Smooth muscle cell (in vitro differentiated cells): Measurements from ENCODE around the gene SRGAP1. TPM values are rescaled to one million over a fixed set of nuclear protein-coding genes. Genes with fewer than 3 reads are reported as not detected.

Source experiments
- DNase-seq: peaks from one replicate; lab custom pipeline; 2025; ENCODE audit not compliant: unreplicated experiment; lab: John Stamatoyannopoulos, UW
- H2AFZ ChIP-seq: fragments of 200-600 bp; sonication (generic); 2 replicates; pipeline ENCODE4 v1.6.0; 2016; ENCODE audit warnings: antibody characterized with exemption, low read depth, mild to moderate bottlenecking
- H3F3A ChIP-seq: fragments of 200-600 bp; sonication (generic); 2 replicates; pipeline ENCODE4 v1.6.0; 2017; ENCODE audit warnings: antibody characterized with exemption, low read depth
- H3K27ac ChIP-seq: fragments of 200-600 bp; sonication (generic); 2 replicates; pipeline ENCODE4 v1.5.1; 2016; ENCODE audit warnings: low read depth, mild to moderate bottlenecking
- H3K27me3 ChIP-seq: fragments of 200-600 bp; sonication (generic); 2 replicates; pipeline ENCODE4 v1.6.1; 2016; ENCODE audit warnings: low read depth, mild to moderate bottlenecking
- H3K36me3 ChIP-seq: fragments of 200-600 bp; sonication (generic); 2 replicates; pipeline ENCODE4 v1.5.1; 2016; ENCODE audit warnings: low read depth
- H3K4me1 ChIP-seq: fragments of 200-600 bp; sonication (generic); 2 replicates; pipeline ENCODE4 v1.5.1; 2016; ENCODE audit warnings: low read depth
- H3K4me2 ChIP-seq: fragments of 200-600 bp; sonication (generic); 2 replicates; pipeline ENCODE4 v1.6.0; 2016; ENCODE audit warnings: mild to moderate bottlenecking
- H3K4me3 ChIP-seq: fragments of 200-600 bp; sonication (generic); 2 replicates; pipeline ENCODE4 v1.5.1; 2016; ENCODE audit warnings: mild to moderate bottlenecking
- H3K79me2 ChIP-seq: fragments of 200-600 bp; sonication (generic); 2 replicates; pipeline ENCODE4 v1.6.0; 2016; ENCODE audit warnings: low read depth, mild to moderate bottlenecking
- H3K9ac ChIP-seq: fragments of 200-600 bp; sonication (generic); 2 replicates; pipeline ENCODE4 v1.6.0; 2016; ENCODE audit warnings: low read depth
- H3K9me3 ChIP-seq: fragments of 200-600 bp; sonication (generic); replicated peaks from 2 replicates; pipeline ENCODE4 v1.5.1; 2016; ENCODE audit warnings: low read depth
- H4K20me1 ChIP-seq: fragments of 200-600 bp; sonication (generic); 2 replicates; pipeline ENCODE4 v1.6.0; 2016; ENCODE audit warnings: low read depth
- WGBS: methylation state at CpG from one replicate; pipeline ENCODE4 v1.1.7; 2016; ENCODE audit warnings: low lambda C conversion rate; 5-methylcytosine and 5-hydroxymethylcytosine counted together
- polyA plus RNA-seq: library from polyadenylated mRNA; unstranded; fragments of >200 nt; fragmentation: Nextera tagmentation; extraction: Ambion mirVana; gene quantifications from 2 replicates; pipeline ENCODE4 v1.2.1, GENCODE V29; 2016
- total RNA-seq: library from RNA; depleted of rRNA; stranded (reverse); fragments of >200 nt; gene quantifications from 2 replicates; pipeline ENCODE4 v1.2.3, GENCODE V29; 2014
- TF ChIP-seq, protein P1 (sequence below): fragments of 200-600 bp; sonication (generic); IDR thresholded peaks from 2 replicates; pipeline ENCODE4 v1.5.1; 2017; ENCODE audit warnings: borderline replicate concordance, mild to moderate bottlenecking, antibody characterized with exemption; ENCODE audit not compliant: insufficient read depth, poor library complexity, severe bottlenecking

Gene SRGAP1
- total and polyA plus RNA-seq, 2 experiments from 2014 or later = 4.0 to 5.9 TPM

- no peak for DNase-seq
- Histone ChIP-seq H3K9me3 (no peaks in the 10 kb centered on the region), H3F3A (no peaks in the 10 kb centered on the region), H4K20me1 (no peaks in the 10 kb centered on the region), H3K4me1 (no peaks in the 10 kb centered on the region), H3K79me2 (no peaks in the 10 kb centered on the region), H3K4me3 (no peak overlapping the region), H3K4me2 (no peak overlapping the region), H3K9ac (no peak overlapping the region), H3K36me3 (no peaks in the 10 kb centered on the region), H3K27me3 (no peaks in the 10 kb centered on the region), H2AFZ (no peak overlapping the region), H3K27ac (no peak overlapping the region)
- WGBS = 81% methylated on average over 1 of the region's 1 CpG
- TF ChIP-seq, protein P1, sequence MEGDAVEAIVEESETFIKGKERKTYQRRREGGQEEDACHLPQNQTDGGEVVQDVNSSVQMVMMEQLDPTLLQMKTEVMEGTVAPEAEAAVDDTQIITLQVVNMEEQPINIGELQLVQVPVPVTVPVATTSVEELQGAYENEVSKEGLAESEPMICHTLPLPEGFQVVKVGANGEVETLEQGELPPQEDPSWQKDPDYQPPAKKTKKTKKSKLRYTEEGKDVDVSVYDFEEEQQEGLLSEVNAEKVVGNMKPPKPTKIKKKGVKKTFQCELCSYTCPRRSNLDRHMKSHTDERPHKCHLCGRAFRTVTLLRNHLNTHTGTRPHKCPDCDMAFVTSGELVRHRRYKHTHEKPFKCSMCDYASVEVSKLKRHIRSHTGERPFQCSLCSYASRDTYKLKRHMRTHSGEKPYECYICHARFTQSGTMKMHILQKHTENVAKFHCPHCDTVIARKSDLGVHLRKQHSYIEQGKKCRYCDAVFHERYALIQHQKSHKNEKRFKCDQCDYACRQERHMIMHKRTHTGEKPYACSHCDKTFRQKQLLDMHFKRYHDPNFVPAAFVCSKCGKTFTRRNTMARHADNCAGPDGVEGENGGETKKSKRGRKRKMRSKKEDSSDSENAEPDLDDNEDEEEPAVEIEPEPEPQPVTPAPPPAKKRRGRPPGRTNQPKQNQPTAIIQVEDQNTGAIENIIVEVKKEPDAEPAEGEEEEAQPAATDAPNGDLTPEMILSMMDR = no peak
These were observed 238.4 kb downstream of the SRGAP1 start for GRCh38 chr12:64082866-64083268.

- WGBS = 72% methylated on average over 6 of the region's 6 CpGs
- no peaks in the 10 kb centered on the region for H4K20me1 ChIP-seq
- no peaks in the 10 kb centered on the region for H3F3A ChIP-seq
- H3K79me2 ChIP-seq = no peaks in the 10 kb centered on the region
- no peak overlapping the region for H3K4me2 ChIP-seq
- H3K27me3 ChIP-seq = no peaks in the 10 kb centered on the region
- H3K36me3 ChIP-seq = no peaks in the 10 kb centered on the region
- no peak overlapping the region for H3K27ac ChIP-seq
- no peaks in the 10 kb centered on the region for H3K4me1 ChIP-seq
- H2AFZ ChIP-seq = no peak overlapping the region
- no peak for DNase-seq
- no peak overlapping the region for H3K4me3 ChIP-seq
- TF ChIP-seq, protein P1 = no peak
- no peaks in the 10 kb centered on the region for H3K9me3 ChIP-seq
- H3K9ac ChIP-seq = no peak overlapping the region
These were observed 239.0 kb downstream of the SRGAP1 start for GRCh38 chr12:64083285-64084210.

GRCh38 chr12:64085154-64085553, 240.7 kb downstream of the SRGAP1 start:
- no peaks in the 10 kb centered on the region for H3K4me1 ChIP-seq
- no peaks in the 10 kb centered on the region for H3K27me3 ChIP-seq
- 98% methylated on average over 4 of the region's 4 CpGs for WGBS
- H2AFZ ChIP-seq = no peak overlapping the region
- no peak overlapping the region for H3K4me2 ChIP-seq
- H3K9ac ChIP-seq = no peak overlapping the region
- no peak overlapping the region for H3K27ac ChIP-seq
- no peaks in the 10 kb centered on the region for H3K36me3 ChIP-seq
- no peak overlapping the region for H3K4me3 ChIP-seq
- H3K9me3 ChIP-seq = no peaks in the 10 kb centered on the region
- no peaks in the 10 kb centered on the region for H3K79me2 ChIP-seq
- H3F3A ChIP-seq = no peaks in the 10 kb centered on the region
- TF ChIP-seq, protein P1 = no peak
- no peaks in the 10 kb centered on the region for H4K20me1 ChIP-seq
- DNase-seq = no peak
